GM10248 (cell line): Measurements from ENCODE around the gene BCL2L13.

Experiments
- CTCF ChIA-PET: fragments of 300-600 bp; sonication (Branson Sonifier 250); formaldehyde crosslinking; extraction: SDS; loops from one replicate; lab custom pipeline; 2021; ENCODE audit warnings: antibody characterized with exemption; lab: Yijun Ruan, JAX
- POLR2A ChIA-PET: fragments of 350-650 bp; sonication (Branson Sonifier 250); formaldehyde crosslinking; extraction: SDS; loops from one replicate; lab custom pipeline; 2020; ENCODE audit warnings: antibody characterized with exemption; lab: Yijun Ruan, JAX
- DNase-seq: peaks from one replicate; pipeline ENCODE4 v3.0.0; 2012; ENCODE audit errors: extremely low spot score
- TF ChIP-seq, protein P1 (sequence below): IDR thresholded peaks from 2 replicates; pipeline ENCODE4 v1.5.1; 2012; ENCODE audit warnings: mild to moderate bottlenecking, low read depth; ENCODE audit errors: extremely low read depth, missing control alignments, control extremely low read depth

Gene BCL2L13

DNA sequence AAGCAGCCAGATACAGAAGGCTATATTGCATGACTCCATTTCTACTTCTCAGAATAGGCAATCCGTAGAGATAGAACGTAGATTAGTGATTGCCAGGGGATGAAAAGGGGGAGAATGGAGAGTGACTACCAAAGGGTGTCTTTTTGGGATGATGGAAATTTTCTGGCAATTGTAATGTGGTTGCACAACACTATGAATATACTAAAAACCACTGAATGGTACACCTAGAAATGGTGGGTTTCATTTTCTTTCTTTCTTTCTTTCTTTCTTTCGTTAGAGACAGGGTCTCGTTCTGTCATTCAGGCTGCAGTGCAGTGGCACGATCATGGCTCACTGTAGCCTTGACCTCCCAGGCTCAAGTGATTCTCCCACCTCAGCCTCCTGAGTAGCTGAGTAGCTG, 81.4 kb downstream of the BCL2L13 start:
- TF ChIP-seq, protein P1, sequence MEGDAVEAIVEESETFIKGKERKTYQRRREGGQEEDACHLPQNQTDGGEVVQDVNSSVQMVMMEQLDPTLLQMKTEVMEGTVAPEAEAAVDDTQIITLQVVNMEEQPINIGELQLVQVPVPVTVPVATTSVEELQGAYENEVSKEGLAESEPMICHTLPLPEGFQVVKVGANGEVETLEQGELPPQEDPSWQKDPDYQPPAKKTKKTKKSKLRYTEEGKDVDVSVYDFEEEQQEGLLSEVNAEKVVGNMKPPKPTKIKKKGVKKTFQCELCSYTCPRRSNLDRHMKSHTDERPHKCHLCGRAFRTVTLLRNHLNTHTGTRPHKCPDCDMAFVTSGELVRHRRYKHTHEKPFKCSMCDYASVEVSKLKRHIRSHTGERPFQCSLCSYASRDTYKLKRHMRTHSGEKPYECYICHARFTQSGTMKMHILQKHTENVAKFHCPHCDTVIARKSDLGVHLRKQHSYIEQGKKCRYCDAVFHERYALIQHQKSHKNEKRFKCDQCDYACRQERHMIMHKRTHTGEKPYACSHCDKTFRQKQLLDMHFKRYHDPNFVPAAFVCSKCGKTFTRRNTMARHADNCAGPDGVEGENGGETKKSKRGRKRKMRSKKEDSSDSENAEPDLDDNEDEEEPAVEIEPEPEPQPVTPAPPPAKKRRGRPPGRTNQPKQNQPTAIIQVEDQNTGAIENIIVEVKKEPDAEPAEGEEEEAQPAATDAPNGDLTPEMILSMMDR = no peak
- CTCF ChIA-PET = interaction anchor here (1.1 kb wide), 1 partner anchor 13 kb away, joined by 4 read pairs; no protein-coding TSS in a partner anchor
- POLR2A ChIA-PET = no interaction called here
- no peak for DNase-seq

- DNase-seq = no peak
- TF ChIP-seq, protein P1 = no peak
- ChIA-PET CTCF (interaction anchor here (1.2 to 3.1 kb wide), 3 partner anchors 10 to 18 kb away, joined by 3 to 10 read pairs (median 6); no protein-coding TSS in a partner anchor), POLR2A (no interaction called here)
These were observed 85.7 kb downstream of the BCL2L13 start for GRCh38 chr22:17724241-17724640.

DNA sequence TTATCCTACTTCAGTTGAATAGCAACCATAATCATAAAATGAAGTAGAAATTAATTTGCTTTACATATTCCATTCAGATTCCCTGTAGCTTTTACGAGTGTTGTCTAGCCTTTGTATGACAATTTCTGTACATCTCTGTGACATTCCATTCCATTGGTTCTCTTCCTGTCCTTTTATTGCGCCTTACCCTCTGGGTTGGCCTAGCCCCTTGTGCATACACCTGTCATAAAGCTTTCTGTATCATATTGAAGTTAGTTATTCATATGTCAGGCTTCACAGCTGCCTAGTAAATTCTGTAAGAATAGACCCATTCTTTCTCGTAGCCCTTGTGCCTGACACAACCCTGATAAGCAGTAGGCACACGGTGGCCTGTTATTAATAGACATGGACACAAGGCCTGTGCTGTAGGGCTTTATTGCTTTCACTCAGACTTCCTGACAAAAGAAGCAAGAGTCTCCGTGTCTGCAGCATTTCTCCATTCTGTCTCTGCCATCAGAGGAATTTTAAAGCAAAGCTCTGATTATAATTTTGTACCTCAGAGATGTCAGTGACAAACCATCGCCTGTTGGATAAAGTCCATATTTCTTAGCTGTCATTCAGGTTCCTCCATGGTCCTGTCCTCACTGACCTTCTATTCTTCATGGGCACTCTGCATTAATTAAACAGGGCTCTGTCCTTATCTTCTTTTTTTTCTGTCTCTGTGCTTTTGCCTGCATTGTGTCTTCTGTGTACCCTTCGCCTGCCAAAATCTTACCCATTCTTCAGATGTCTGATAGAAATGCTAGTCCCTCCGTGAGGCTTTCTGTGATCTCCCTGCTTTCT, 86.3 kb downstream of the BCL2L13 start:
- ChIA-PET POLR2A (no interaction called here), CTCF (interaction anchor here (0.9 to 3.1 kb wide), 3 partner anchors 10 to 60 kb away, joined by 3 to 10 read pairs (median 6); no protein-coding TSS in a partner anchor)
- no peak for DNase-seq
- TF ChIP-seq, protein P1 = no peak

GRCh38 chr22:17725500-17725796, 86.9 kb downstream of the BCL2L13 start:
- CTCF ChIA-PET = interaction anchor here (0.9 to 3.1 kb wide), 3 partner anchors 9 to 60 kb away, joined by 3 to 10 read pairs (median 6); no protein-coding TSS in a partner anchor
- no peak for DNase-seq
- TF ChIP-seq, protein P1 = no peak
- POLR2A ChIA-PET = interaction anchor here (0.7 kb wide), 1 partner anchor 9 kb away, joined by 6 read pairs; no protein-coding TSS in a partner anchor

DNA sequence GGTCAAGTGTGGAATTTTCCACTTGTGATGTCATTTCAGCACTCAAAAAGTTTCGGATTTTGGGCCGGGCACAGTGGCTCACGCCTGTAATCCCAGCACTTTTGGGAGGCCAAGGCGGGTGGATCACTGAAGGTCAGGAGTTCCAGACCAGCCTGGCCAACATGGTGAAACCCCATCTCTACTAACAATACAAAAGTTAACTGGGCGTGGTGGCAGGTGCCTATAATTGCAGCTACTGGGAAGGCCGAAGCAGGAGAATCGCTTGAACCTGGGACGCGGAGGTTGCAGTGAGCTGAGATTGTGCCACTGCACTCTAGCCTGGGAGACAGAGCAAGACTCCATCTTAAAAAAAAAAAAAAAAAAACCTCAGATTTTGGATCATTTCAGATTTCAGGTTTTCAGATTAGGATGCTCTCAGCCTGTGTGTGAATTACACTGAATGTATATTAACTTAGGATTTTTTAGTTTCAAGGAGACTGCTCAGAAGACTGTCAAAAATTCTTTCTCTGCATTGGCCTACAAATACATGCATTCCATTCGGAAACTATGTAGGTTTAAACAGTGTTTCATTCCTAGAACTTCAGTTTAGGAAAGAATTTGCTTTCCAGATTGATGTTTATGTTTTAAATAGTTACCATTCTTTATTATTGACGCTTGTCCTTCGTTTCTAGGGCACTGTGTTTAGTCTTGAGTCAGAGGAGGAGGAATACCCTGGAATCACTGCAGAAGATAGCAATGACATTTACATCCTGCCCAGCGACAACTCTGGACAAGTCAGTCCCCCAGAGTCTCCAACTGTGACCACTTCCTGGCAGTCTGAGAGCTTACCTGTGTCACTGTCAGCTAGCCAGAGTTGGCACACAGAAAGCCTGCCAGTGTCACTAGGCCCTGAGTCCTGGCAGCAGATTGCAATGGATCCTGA, 87.7 kb downstream of the BCL2L13 start:
- DNase-seq = no peak
- TF ChIP-seq, protein P1 = no peak
- ChIA-PET CTCF (interaction anchor here (1.0 to 2.2 kb wide), 2 partner anchors 15 to 65 kb away, joined by 3 to 14 read pairs; no protein-coding TSS in a partner anchor), POLR2A (interaction anchor here (0.6 to 0.7 kb wide), 2 partner anchors 8 to 16 kb away, joined by 4 to 6 read pairs; no protein-coding TSS in a partner anchor)
